ENCODE results near the gene RPL18. TPM values are rescaled to one million over a fixed set of nuclear protein-coding genes. Genes with fewer than 3 reads are reported as not detected.

Gene RPL18
- total RNA-seq, 4 donors from 2014 or later, result 3,252 to 5,828 (median 3,870) TPM

- DNase-seq (ENCODE audit: low spot score in 2 of 2), result no peak
- intact Hi-C loops (cut with DNase I; ENCODE audit: low total_unique reads), result no loop called here
- TF ChIP-seq CTCF (IDR thresholded peaks at IDR 0.05) (no peak), POLR2A (IDR thresholded peaks at IDR 0.05) (no peak)
- 73 to 78% methylated on average over 13 of the region's 13 CpGs for WGBS, 2 donors
- H3K4me3 ChIP-seq (ENCODE audit: low read depth, poor library complexity, severe bottlenecking), result no peak overlapping the region
Observed at GRCh38 chr19:48613852-48614435, 5.0 kb downstream of the RPL18 start.

GRCh38 chr19:48613024-48613851 is 5.7 kb downstream of the RPL18 start:
- intact Hi-C loops (cut with DNase I; ENCODE audit: low total_unique reads), result no loop called here
- H3K4me3 ChIP-seq (ENCODE audit: low read depth, poor library complexity, severe bottlenecking), result no peak overlapping the region
- no peak for TF ChIP-seq POLR2A (IDR thresholded peaks at IDR 0.05)
- TF ChIP-seq CTCF (IDR thresholded peaks at IDR 0.05), result no peak
- 83 to 86% methylated on average over 21 to 29 of the region's 39 CpGs for WGBS, 2 donors
- no peak for DNase-seq (ENCODE audit: low spot score in 2 of 2)

GRCh38 chr19:48611872-48612271 is 7.1 kb downstream of the RPL18 start:
- no peak for TF ChIP-seq CTCF (IDR thresholded peaks at IDR 0.05)
- TF ChIP-seq POLR2A (IDR thresholded peaks at IDR 0.05), result no peak
- 85 to 87% methylated on average over 14 of the region's 14 CpGs for WGBS, 2 donors
- DNase-seq (ENCODE audit: low spot score in 2 of 2), result no peak
- intact Hi-C loops (cut with DNase I; ENCODE audit: low total_unique reads), result no loop called here
- H3K4me3 ChIP-seq (ENCODE audit: low read depth, poor library complexity, severe bottlenecking), result no peak overlapping the region

GRCh38 chr19:48609571-48610108 is 9.3 kb downstream of the RPL18 start:
- TF ChIP-seq CTCF (IDR thresholded peaks at IDR 0.05), result no peak
- TF ChIP-seq POLR2A (IDR thresholded peaks at IDR 0.05), result no peak
- DNase-seq (ENCODE audit: low spot score in 2 of 2), result no peak
- intact Hi-C loops (cut with DNase I; ENCODE audit: low total_unique reads), result no loop called here
- WGBS, 2 donors, result 91% methylated on average over 20 of the region's 20 CpGs
- H3K4me3 ChIP-seq (ENCODE audit: low read depth, poor library complexity, severe bottlenecking), result no peak overlapping the region

GRCh38 chr19:48608798-48609263 is 10.1 kb downstream of the RPL18 start:
- DNase-seq (ENCODE audit: low spot score in 2 of 2), result no peak
- intact Hi-C loops (cut with DNase I; ENCODE audit: low total_unique reads), result no loop called here
- TF ChIP-seq POLR2A (IDR thresholded peaks at IDR 0.05) (no peak), CTCF (IDR thresholded peaks at IDR 0.05) (no peak)
- H3K4me3 ChIP-seq (ENCODE audit: low read depth, poor library complexity, severe bottlenecking), result no peak overlapping the region
- 30 to 32% methylated on average over 9 of the region's 9 CpGs for WGBS, 2 donors

Measured in lower leg skin (tissue), 4 donors.